BJ (cell line): ENCODE data around the gene DMD. TPM values are rescaled to one million over a fixed set of nuclear protein-coding genes. Genes with fewer than 3 reads are reported as not detected.

Experiments
- CTCF ChIA-PET: fragments of 350-600 bp; formaldehyde crosslinking; extraction: SDS; loops from one replicate; lab custom pipeline; 2021; ENCODE audit warnings: antibody characterized with exemption, inconsistent platforms; lab: Yijun Ruan, JAX
- POLR2A ChIA-PET: fragments of 300-600 bp; sonication (Branson Sonifier 250); formaldehyde crosslinking; extraction: SDS; loops from one replicate; lab custom pipeline; 2021; ENCODE audit warnings: antibody characterized with exemption; lab: Charles Lee
- DNase-seq: peaks from one replicate; pipeline ENCODE4 v3.0.0-alpha.2; 2011; ENCODE audit warnings: low read depth
- H3K27me3 ChIP-seq: 2 replicates; pipeline ENCODE4 v1.6.0; 2011; ENCODE audit warnings: low read length; ENCODE audit not compliant: control insufficient read depth, insufficient read depth
- H3K36me3 ChIP-seq: 2 replicates; pipeline ENCODE4 v1.5.1; 2011; ENCODE audit warnings: low read length; ENCODE audit not compliant: control insufficient read depth, insufficient read depth
- H3K4me3 ChIP-seq: 2 replicates; pipeline ENCODE4 v1.5.1; 2011; ENCODE audit warnings: low read depth, mild to moderate bottlenecking, control low read depth, low read length
- CTCF ChIP-seq: IDR thresholded peaks from 2 replicates; pipeline ENCODE4 v1.5.1; 2011; ENCODE audit warnings: low read depth, mild to moderate bottlenecking, control low read depth, inconsistent platforms, low read length, moderate library complexity; ENCODE audit not compliant: insufficient read depth
- polyA plus RNA-seq: library from polyadenylated mRNA; depleted of rRNA; stranded (reverse); fragments of >200 nt; gene quantifications from 2 replicates; pipeline ENCODE4 v1.2.3, GENCODE V29; 2011

DMD gene
- polyA plus RNA-seq, 1 experiment = 12.5 TPM

GRCh38 chrX:31572360-31572759 is 1639.0 kb downstream of the DMD start:
- CTCF ChIA-PET = no interaction called here
- no peak for TF ChIP-seq CTCF
- DNase-seq = no peak
- Histone ChIP-seq H3K27me3 (no peaks in the 10 kb centered on the region), H3K36me3 (no peaks in the 10 kb centered on the region), H3K4me3 (no peak overlapping the region)
- POLR2A ChIA-PET = no interaction called here

GRCh38 chrX:31570658-31571057 is 1640.7 kb downstream of the DMD start:
- Histone ChIP-seq H3K27me3 (no peaks in the 10 kb centered on the region), H3K36me3 (no peaks in the 10 kb centered on the region), H3K4me3 (no peak overlapping the region)
- TF ChIP-seq CTCF = no peak
- DNase-seq = no peak
- CTCF ChIA-PET = no interaction called here
- POLR2A ChIA-PET = no interaction called here

DNA sequence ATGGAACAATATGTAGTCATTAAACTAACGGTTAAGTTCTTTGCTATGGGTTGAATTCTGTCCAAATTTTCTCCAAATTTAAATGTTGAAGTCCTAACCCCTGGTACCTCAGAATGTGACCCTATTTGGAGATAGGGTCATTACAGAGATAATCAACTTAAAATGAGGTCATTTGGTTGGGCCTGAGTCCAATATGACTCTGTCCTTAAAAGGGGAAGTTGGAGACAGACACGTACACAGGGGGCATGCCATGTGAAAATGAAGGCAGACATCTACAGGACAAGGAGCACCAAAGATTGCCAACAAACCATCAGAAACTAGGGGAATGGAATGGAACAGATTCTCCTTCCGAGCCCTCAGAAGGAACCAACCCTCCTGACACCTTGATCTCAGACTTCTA is 1647.6 kb downstream of the DMD start:
- H3K36me3 ChIP-seq = no peaks in the 10 kb centered on the region
- no peak for DNase-seq
- no peak overlapping the region for H3K4me3 ChIP-seq
- ChIA-PET CTCF (no interaction called here), POLR2A (no interaction called here)
- TF ChIP-seq CTCF = no peak
- H3K27me3 ChIP-seq = no peaks in the 10 kb centered on the region

- Histone ChIP-seq H3K36me3 (no peaks in the 10 kb centered on the region), H3K4me3 (no peak overlapping the region), H3K27me3 (no peaks in the 10 kb centered on the region)
- ChIA-PET CTCF (no interaction called here), POLR2A (no interaction called here)
- no peak for TF ChIP-seq CTCF
- DNase-seq = no peak
These were observed 1655.8 kb downstream of the DMD start for GRCh38 chrX:31555506-31555905.

- no peak for DNase-seq
- Histone ChIP-seq H3K4me3 (no peak overlapping the region), H3K36me3 (no peaks in the 10 kb centered on the region), H3K27me3 (no peaks in the 10 kb centered on the region)
- ChIA-PET CTCF (no interaction called here), POLR2A (no interaction called here)
- TF ChIP-seq CTCF = no peak
These were observed 1659.4 kb downstream of the DMD start for GRCh38 chrX:31551913-31552312.
